CD4-positive, alpha-beta T cell treated with Interleukin-17A for 4 hours (primary cell): ENCODE data around the gene INTS7.
"Not testable (repeated sequence)": the region's sequence is repeated elsewhere in the genome, so short reads cannot be mapped to it uniquely, and the experiment has no call there.

Source experiments
- DNase-seq: peaks from one replicate; pipeline ENCODE4 v3.0.0-alpha.2; 2020; ENCODE audit warnings: mixed read lengths

Gene INTS7

DNA sequence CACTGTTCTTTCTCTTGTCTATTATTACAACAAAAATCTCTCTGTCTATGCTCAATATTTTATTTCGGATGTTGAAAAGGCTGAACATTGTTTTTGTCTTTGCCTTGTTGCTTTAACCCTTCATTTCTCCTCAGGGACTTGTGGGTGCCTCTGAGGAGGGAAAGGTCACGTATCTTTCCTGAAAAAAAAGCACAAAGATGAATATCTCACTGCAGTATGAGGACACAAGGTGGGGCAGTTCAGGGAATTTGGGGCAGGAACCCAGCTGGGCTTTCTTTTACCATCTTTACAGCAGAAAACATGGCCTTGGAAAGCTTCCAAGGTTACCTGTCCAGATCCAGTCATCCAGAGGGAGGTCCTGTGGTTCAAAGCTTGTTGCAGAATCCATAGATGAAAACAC is 105.7 kb downstream of the INTS7 start:
- no peak for DNase-seq

DNA sequence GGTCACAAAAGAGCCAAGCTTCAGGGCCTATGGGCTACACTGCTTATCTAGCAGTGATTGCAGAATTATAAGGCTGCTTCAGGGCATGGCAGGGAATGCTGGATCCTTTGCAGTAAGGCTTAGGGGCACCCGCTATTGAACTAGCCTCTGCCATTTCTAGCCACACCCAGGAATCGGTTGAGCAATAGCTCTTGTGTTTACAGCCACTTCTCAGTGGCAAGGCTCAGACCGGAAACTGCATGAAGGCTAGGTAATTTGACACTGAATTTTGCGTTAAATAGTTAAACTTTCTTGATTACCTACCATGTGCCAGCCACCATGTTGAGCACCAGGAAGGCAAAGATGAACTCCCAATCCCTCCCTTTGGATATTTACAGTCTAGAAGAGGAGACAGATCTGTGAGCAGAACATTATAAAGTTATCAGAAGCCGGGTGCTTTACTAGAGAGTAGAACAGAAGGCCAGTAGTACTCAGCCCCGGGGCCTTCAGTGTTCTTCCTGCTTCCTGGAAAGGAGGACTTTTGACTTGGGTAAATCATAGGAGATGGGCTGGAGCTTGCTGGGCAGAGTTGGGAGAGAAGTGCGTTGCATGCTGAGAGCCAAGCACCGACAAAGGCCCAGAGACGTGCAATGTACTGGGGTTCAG is 106.2 kb downstream of the INTS7 start:
- DNase-seq, result no peak

DNA sequence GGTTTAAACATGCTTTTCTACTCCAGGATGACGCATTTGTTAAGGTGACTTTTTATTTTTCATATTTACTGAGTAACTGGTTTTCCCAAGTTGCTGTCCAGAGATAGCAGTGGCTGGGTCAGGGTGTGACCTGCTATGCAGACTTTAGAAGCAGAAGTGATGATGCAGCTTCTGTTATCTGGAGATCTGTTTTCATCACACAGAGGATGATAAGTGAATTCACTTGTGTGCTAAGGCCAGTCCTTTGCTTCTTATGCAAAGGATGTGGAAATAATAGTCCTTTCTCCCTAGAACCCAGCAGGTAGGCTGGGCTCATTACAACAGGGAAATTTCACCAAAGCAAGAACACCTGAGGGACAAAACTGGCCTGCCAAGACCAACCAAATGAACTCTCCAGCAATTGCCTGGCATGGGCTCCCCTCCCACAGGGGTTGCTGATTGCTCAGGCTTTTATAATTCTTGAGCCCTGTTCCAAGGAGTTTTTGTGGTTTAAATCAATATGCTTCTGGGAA is 107.0 kb downstream of the INTS7 start:
- DNase-seq, result no peak

DNA sequence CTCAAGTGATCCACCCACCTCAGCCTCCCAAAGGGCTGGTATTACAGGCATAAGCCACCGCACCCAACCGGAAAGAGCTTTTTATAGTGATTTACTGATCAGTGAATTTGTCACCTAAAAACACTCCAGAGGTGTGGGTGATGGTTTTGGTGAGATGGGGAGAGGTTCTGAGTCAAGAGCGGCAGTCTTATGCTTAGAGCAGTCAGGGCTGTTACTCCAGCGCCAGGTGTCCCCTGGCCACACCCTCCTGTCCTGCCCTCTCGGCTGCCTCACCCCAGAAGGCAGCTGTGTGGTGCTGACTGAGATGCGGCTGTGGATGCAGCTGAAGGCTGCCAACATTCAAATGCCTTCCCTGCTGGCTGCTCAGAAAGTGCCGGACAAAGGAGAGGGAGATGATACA is 110.3 kb downstream of the INTS7 start:
- no peak for DNase-seq

DNA sequence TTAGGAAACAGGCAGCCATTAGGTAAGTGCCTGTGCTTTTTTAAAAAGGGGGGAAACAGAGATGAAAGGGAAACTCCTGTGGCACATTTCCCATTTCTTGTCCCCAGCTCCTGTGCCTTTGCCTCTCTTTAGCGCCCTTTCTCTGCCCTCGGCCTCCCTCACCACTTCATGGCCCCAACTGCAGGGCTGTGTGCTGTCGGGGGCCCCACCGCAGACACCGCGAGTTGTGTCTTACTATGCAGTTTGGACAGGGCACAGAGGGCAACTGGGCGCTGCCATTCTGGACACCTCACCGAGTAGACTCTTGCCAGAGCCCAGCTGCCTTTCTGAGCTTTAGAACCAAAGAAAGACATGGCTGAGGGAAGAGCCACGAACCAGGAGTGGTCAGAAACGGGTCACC is 111.1 kb downstream of the INTS7 start:
- no peak for DNase-seq

DNA sequence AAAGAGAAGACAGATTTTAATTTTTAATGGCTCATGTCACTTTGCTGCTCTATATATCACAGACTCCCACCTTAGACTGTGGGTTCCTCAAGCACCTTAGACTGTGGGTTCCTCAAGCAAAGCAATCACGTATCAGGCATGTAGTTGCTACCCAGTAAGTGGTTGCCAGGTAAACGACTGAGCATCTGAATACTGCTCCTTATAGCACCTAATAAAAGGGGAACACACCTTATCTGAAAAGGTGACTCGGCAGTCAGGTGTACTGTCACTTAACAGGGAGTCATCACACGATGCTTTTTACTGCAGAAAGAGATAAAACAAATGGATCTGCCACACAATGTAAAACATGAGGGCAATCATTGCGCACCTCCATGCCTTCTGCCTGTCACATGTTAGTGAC is 112.3 kb downstream of the INTS7 start:
- no peak for DNase-seq

DNA sequence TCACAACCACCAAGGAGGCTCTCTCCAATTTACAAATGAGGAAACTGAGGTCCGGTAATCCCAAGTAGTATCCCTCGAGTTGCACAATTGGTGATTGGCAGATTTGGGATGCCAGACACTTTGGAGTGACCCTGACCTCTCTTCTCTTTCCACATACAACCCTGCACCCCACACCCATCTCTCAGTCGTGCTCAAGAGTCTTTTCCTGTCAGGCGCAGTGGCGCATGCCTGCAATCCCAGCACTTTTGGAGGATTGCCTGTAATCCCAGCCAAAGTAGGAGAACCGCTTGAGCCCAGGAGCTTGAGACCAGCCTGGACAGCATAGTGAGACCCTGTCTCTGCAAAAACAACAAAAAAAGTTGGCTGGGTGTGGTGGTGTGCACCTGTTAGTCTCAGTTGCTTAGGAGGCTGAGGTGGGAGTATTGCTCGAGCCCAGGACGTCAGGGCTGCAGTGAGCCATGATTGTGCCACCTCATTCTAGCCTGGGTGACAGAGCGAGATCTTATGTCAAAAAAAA is 113.7 kb downstream of the INTS7 start:
- no peak for DNase-seq

DNA sequence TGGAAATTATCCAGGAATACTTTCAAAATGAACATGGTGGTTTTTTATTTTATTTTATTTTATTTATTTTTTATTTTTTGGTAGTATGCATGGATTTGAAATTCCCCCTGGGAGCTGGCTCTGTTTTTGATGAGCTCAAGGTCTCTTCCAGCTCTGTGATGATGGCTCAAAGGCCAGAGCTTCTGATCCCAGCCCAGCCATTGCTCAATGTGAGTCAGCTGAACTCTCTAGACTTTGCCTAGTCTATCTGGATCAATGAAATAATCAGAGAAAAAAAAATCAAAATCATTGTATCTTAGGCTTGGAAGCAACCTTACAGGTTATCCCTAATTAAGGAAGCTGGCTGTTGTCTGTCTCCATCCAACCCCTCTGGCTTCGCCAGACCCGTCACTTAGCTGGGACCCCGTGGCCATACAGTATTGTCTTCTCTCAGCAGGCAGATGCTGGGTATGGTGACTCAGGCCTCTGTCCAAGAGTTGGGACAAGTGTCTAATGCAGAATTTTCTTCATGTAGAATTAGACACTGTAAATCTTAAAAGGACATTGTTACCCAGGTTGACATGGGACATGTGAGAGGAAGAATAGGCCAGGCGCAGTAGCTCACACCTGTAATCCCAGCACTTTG is 114.6 kb downstream of the INTS7 start:
- no peak for DNase-seq

DNA sequence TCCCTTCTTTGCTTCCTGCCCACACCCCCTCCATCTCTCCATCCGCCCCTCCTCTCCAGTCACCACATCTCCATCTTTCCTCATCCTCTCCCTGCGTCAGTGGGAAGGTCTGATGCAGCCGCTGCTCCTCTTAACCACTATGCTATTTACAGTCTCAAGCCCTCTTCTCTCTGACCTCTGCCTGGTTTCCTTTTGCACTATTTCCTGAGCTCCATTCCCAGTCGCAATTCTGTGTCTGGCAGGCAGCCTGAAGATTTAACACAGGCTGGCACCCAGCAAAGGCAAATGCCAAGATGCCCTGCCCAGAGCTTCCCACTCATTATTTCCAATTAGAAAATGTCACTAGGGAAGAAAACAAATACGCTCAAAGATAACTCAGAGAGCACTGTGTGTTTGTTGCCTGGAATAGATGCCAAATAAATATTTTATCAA is 115.2 kb downstream of the INTS7 start:
- DNase-seq, result no peak

DNA sequence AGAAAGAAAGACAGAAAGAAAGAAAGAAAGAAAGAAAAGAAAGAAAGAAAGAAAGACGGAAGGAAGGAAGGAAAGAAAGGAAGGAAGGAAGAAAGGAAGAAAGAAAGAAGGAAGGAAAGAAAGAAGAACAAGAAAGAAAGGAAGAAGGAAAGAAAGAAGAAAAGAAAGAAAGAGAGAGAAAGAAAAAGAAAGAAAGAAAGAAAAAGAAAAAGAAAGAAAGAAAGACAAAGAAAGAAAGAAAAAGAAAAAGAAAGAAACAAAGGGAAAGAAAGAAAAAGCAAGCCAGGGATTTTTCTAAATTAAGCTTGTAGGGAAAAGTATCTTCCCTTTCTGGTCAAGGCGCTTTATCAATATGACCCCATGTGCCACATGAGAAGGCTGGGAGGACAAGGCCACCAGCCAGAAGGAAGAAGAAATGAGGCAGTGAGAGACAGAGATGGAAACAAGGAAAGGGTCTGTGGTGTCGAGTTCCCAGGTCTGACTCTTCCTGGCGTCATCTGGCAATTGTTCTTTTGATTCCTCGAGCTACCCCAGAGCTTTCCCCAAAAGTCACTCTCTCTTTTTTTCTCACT is 116.4 kb downstream of the INTS7 start:
- DNase-seq, result no peak

DNA sequence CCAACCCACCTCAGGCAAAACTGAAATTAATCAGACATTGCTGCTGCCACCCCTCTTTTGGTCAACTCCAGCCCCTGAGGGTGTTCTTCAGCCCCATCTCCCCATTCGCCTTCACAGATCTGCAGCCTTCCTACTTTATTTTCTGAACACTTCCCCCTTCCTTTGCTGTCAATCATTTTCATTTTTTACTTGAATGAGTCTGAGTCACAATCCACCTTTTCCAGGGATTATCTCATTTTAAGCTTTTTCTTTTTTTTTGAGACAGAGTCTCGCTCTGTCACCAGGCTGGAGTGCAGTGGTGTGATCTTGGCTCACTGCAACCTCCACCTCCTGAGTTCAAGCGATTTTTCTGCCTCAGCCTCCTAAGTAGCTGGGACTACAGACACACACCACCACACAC is 118.9 kb downstream of the INTS7 start:
- not testable (repeated sequence) for DNase-seq

DNA sequence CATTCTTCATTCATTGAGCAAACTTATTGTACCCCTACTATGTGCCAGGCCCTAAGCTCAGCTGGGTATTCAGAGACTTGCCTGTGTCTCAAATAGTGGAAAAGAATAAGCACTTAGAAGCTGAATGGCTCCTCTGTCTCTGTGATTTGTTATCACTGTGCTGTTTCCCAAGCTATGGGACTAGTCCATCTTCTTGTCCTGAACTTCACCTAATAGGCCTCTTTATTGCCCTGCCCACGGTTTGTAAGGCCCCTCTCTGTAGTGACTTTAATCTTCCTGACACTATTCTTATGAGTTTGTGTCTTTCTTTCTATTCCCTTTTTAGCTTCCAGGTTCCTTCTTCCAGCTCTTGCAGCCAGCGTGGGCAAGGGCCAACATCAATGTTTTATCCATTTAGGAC is 119.4 kb downstream of the INTS7 start:
- DNase-seq, result no peak

DNA sequence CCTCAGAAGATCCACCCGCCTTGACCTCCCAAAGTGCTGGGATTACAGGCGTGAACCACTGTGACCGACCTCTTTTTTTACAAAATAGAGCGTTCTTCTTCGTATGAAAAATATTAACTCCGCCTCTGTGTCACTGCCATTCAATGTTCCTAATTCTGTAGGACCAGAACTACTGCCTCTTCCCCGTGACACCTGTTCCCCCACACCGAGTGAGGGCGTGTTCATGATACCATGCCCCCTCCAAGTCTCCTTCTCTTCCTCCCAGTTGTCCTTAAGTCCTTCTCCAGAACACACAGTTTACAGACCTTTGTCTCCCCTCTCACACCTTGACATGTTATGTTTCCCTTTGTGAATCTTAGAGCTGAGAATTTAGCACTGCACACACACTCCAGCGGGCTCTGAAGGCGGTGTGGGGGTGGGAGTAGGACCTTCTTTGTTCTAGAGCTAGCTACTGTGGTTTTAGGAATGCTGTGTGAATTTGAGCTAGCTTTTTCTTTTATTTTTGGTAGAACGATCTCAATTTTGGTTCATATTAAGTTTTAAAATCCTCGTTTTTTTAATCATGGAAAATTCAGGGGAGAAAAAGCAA is 122.4 kb downstream of the INTS7 start:
- no peak for DNase-seq

DNA sequence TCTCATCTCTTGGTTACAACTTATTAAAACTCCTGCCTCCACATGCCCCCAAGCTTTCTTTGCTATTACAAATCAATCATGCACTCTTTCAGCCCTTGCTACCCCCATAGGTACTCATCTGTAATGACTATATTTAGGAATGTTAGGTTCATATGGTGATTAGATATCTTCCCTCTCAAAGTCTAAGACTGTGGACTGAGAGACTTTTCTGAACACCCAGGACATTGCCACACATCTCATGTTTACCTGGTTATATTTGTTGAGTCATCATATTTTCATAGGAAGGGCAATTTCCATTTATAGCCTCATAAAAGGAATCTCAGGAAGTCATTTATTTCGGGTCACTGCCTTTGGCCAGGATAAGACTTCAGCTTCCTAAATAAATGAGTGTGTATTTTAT is 123.3 kb downstream of the INTS7 start:
- no peak for DNase-seq

DNA sequence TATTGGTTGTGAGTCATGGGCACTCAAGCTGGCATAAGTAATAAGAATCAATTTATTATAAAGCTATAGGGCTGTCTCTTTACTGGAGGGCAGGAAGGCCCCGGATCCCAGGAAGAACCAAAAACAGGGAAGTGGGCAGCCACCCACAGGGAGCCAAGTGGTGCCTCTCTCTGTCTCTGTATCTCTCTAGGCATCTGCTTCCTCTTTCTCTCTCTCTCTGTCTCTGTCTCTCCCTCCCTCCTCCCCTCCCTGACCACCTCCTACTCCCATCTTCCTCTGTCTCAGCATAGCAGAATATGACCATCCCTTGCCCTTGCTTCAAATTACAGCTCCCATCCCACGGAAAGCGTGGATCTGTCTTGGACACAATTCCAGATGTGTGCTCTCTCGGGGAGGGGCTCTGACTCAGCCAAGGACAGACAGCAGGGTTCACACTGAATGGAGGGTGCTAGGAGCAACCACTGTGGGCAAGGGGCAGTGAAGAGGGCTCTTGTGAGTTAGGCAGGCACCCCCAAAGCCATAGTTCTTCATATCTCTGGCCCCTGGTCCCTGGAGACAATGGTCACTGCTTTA is 124.4 kb downstream of the INTS7 start:
- no peak for DNase-seq

DNA sequence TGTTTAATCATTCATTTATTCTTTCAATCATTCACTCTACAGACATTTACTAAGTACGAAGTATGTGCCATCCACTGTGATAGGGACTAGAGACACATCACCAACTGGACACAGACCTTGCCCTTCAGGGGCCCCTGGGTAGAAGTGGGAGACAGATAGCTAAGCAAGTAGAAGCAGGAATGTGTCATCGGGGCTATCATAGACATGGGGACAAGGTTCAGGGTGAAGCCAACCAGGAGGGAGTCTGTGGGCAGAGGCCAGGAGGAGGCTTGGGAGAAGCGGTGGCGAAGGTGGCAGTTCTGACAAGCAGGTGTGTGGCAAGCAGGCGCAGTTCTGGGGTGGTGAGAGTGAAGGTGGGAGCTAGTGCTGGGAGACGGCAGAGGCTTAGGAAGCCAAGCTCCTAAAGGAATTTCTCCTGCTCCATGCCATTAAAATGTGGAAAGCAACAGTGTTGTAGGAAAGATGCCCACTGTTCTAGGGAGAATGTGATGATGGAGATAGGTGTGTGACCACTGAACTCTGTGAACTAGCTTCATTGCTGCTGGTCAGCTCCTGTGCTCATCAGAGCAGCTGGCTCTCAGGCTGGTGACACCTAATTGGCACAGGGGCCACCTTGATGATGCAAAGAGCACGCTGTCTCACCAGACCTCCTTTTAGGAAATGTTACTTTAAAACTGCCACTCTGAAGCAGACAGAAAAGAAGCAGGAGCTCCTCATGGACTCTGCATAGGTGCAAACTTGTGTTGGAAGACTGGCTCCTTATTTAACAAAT is 125.1 kb downstream of the INTS7 start:
- no peak for DNase-seq

DNA sequence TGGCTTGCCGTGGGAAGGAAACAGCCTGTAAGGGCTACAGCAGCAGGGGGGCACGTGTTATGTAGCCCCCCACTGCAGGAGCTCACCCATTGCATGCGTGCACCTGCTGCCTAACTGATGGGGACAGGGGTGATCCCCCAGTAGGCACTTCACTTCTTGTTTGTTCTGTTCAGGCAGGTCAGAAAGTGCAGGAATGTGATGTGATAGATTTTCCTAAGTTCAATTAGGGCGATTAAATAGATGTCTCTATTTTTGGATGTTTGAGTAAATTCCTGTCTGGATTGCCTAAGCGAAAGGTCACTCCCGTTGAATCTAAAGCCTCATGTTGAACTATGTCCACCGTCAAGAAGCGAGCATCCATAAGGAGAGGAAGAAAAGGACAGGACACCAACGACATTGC is 126.0 kb downstream of the INTS7 start:
- no peak for DNase-seq

DNA sequence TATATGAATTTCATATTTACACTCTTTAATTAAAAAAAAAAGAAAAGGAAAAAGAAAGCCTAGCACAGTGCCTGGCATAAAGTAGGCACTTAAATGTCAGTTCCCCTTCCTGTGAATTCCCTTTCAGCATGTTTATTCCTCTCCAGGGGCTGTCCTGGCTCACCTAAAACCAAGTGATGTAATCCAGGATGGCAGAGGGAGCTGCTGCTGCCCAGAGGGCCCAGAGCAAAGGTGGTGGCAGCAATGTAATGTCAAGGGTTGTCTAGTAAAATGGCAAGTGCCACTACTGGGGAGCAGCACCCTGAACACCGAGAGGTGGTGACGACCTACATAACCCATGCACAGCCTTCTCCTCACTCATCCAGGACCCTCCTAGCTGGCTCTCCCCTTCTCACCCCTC is 126.4 kb downstream of the INTS7 start:
- no peak for DNase-seq

DNA sequence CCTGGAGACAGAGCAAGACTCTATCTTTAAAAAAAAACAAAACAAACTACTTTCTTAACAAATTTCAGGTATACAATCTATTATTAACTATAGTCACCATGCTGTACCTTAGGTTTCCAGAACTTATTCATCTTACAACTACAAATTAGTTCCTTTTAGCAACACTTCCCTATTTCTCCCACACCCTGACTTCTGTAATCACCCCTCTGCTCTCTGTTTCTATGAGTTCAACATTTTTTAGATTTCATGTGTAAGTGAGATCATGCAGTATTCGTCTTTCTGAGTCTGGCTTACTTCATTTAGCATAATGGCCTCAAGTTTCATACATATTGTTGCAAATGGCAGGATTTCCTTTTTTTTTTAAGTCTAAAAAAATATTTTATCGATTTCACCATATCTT is 126.9 kb downstream of the INTS7 start:
- DNase-seq, result no peak

DNA sequence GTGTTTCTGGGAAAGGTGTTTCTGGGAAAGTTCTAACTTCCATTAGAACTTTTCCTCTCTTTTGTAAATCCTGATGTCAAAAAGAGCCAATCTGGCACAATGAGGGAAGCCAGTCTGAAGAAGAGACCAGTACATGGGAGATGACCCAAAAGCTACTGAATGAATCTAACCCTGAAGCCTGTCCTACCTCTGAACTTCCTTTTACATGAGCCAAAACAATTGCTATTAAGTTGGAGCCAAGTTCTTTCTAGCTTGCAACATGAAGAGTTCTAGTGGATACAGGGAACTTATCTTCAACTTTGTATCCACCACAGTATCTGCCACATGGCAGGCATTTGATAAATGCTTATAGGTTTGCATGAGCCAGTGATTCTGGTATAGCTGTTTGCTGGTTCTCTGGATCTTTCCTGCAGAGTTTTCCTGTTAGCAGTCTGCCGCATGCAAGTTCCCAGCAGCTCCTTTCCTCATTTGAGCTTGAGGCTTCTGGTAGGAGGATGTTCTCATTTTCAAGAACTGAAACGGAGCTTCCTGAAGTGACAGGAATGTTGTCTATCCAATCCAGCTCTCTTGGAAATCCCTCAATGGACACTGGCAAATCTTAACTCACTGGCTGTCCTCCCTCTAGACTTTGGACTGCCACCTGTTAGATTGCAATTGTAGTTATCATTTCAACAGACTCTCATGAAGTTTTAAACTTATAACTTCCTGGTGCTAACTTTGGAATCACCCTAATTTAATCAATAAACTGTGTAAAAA is 131.7 kb downstream of the INTS7 start:
- DNase-seq, result no peak

DNA sequence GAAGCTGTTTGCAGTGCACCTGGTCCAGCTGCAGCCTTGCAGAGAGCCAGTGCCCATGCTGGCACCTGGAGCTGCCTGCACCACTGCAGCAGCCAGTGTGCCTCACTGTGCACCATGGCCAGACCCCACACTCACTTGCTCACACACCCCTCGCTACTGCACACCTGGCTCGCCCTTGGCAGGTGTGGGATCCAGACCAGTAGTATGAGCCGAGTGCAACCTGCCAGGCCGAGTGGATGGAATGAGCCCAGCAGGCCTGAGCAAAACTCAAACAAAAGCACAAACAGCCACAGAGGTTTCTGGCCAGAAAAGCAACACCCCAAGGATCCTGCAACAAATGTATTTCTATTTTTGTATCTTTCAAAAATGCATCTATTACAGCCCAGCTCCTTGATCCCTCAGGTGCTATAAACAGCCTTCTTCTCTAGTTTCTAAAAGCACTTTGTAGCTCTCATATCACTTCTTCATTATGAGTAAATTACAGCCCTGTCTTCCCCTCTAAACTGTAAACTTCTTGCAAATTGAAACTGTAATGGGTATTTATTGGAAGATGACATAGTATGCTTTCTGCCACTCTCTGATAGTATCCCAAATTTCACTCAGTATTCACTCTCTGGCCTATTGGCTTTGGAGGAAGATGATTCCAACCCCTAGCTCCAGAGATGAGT is 132.6 kb downstream of the INTS7 start:
- no peak for DNase-seq
